GM18511 (cell line): ENCODE measurements around the gene WHRN.

Experiments
- ATAC-seq: cut with Tn5 transposase; IDR thresholded peaks from one replicate; pipeline ENCODE4 v1.9.1; 2021; ENCODE audit warnings: mild to moderate bottlenecking, moderate library complexity; ENCODE audit not compliant: unreplicated experiment

The WHRN gene

DNA sequence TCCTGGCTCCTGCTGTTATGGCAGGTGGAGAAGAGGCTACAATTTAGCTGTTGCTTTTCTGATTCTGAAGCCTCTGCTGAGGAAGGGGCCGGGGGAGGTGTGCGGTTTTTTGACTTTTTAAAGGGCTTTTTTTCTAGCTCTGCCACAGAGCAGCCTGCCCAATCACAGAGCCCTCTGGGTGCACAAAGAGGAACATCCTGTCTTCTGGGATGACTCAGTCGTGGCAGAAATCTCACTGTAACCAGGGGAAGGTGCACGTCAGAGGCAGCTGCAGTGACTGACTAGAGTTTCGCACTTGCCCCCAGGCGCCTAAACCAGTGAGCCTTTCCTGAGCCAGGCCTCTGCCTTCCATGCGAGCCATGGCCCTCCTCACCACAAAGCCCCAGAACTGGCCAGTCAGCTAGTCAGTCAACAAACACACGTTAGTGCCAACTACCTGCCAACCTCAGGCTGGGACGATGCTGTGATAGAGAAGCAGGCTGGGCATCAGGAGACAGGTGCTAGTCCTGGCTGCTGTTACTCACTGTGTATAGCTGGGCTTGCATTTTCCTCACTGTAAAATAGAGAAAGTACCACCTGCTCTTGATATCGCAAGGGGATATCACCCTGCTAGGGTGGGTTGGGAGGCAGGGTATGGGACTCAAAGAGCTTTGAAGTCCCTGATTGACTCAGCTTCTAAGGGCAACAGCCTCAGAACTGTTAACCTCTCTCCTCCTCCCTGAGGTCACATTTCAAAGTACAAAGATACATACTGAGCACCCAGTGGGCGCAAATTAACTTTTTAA, 119.7 kb downstream of the WHRN start:
- ATAC-seq, result peak; percentile 81

DNA sequence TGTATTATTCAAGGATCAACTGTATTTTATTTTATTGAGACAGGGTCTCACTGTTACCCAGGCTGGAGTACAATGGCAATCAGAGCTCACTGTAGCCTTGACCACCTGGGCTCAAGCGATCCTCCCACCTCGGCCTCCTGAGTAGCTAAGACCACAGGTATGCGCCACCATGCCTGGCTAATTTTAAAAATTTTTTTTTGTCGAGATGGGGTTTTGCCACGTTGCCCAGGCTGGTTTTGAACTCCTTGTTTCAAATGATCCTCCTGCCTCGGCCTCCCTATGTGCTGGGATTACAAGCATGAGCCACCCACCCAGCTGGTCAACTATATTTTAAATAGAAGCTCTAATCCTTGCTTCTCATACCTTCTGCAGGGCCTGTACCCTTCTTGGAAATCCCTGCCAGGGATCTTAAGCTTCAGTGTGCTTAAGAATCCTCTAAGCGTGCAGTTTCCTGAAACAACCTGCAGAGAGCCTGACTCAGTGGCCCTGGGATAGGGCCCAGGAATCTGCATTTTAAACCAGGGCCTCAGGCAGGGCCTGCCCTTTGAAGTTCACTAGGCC, 120.4 kb downstream of the WHRN start:
- no peak for ATAC-seq

DNA sequence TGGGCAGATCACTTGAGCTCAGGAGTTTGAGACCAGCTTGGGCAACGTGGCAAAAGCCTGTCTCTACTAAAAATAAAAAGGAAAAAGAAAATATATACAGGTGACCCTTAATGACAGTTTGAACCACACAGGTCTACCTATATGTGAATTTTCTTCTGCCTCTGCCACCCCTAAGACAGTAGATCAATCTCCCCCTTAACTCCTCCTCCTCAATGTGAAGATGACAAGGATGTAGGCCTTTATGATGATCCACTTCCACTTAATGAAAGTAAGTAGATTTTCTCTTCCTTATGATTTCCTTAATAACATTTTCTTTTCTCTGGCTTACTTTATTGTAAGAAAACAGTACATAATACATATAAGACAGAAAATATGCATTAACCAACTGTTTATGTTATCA, 120.9 kb downstream of the WHRN start:
- ATAC-seq, result no peak

DNA sequence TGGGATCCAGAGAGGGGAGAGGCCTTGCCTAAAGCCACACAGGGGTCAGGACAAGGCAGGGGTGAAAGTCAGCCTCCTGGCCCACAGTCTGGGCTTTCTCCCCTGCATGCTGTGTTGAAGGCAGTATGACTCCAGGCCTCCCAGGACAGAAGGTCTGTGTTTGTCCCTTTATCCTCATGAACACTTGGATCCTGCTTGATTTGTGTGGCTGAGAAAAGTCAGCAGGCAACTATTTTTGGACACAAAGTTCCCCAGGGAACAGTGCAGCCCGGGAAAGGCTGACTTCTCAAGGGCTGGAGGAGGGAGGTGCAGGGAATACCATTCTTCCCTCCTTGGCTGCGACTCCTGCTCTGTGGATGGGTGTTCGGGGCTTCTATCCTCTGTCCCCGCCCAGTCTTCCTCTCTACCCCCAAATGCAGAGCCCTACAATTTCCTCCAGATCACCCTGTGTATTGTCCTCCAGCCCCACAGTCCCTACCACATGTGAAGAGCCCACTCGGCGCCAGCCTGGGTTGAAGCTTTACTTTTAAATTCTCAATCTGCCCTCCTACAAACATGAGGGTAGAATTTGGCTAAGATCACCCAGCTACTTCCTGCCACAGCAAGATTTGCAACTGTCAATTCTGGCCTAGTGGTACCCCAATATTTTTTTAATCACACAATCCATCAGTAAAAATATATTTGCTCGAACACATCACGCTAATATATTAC, 121.6 kb downstream of the WHRN start:
- no peak for ATAC-seq

DNA sequence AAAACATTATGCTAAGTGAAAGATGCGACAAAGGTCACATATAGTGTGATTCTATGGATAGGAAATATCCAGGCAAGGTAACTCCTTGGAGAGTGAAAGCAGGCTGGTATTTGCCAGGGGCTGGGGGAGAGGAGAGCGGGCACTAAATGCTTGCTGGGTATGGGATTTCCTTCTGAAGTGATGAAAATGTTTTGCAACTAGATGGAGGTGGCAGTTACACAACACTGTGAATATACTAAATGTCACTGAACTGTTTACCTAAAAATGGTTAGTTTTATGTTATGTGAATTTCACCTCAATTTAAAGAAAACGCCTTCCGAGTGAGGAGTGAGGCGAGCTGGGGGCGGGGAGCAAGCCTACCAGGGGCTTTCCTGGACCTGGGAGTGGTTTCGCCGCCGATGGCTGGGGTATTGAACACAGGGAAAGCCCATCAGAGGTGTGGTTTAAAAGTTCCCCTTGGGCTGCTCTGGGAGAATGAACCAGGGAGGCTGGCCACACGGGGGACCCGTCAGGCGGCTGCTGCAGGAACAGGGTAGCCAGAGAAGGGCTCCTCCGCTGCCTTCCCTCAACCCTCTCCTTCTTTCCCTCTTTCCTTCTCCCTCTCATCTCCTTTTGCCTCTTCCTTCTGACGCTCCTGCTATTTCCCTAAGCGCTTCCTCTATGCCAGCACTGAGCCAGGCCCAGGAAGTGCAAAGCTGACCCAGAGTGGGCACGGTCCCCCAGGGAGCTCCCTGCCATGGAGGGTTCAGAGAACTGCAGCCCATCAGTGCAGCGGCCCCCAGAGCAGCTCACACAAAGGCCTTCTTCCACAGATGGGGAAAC, 122.4 kb downstream of the WHRN start:
- ATAC-seq, result peak; percentile 16

DNA sequence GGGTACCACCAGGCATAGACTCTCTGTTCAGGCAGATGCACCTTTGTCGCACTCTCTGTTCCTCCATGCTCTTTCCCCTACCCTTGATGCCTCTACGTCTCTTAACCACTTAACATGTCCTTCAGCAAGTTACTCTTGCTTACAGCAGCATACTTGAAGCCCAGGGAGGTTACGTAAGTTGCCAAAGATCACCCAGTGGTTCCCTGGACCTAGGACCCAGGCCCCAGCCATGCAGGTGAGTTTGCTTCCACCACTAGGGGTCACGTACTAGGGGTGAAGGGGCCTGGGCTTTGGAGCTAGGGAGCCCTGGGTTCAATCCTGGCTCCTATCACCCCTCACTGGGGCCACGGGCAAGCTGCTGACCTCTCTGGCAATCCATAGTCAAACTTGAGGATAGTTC, 126.4 kb downstream of the WHRN start:
- ATAC-seq, result no peak

DNA sequence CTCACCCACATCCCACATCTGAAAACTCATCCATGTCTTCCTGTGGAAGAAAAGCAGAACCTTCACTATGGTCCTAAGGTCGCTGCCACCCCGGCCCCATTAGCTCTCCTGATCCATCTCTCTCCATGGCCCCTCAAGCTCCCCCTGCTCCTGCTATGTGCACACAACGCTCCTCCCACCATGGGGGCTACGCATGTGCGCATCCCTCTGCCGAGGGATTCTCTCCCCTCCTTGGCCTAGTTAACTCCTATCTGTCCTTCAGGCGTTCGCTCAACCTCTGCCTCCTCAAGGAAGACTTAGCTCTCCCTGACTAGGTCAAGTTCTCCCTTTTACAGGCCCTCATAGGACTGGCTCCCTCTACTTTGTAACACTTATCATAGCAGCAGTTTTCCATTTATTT, 127.3 kb downstream of the WHRN start:
- no peak for ATAC-seq

DNA sequence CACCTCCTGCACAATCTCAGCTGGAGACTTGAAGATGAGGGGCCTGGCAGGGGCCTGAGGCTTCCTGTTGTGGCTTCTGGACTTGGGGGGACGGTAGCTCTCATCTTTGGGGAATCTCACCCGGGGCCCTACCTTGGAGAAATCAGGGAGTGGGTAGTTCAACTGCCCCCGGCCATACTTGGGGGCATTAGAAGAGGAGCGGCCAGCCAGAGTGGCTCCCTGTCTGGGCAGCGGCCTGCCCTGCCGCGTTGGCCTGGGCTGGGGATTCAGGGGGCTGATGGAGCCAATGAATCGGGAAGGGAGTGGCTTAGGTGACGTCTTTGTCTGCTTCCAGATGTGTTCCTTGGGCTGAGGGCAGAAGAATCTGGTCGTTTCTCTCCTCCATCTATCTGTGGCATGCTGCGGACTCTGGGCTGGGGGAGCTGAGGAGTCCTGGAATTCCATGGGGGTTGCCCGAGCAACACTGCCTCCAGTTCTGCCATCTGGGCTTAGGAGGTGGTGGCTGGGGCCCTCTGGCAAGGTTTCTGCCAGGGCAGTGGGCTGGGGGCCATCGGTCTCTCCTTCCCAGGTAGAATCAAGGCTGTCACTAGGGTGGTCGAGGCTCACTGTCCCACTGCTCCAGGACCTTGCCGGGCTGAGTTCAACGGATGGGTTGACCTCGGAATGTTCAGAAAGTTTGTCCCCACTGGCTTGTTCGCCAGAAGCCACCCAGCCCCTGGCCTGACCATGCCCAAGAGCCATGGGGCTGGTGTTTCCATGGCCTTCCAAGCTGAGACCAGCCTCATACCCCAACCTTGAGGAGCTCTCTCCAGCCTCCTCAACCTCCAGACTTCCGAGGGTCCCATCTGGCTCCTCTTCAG, 128.5 kb downstream of the WHRN start:
- no peak for ATAC-seq

DNA sequence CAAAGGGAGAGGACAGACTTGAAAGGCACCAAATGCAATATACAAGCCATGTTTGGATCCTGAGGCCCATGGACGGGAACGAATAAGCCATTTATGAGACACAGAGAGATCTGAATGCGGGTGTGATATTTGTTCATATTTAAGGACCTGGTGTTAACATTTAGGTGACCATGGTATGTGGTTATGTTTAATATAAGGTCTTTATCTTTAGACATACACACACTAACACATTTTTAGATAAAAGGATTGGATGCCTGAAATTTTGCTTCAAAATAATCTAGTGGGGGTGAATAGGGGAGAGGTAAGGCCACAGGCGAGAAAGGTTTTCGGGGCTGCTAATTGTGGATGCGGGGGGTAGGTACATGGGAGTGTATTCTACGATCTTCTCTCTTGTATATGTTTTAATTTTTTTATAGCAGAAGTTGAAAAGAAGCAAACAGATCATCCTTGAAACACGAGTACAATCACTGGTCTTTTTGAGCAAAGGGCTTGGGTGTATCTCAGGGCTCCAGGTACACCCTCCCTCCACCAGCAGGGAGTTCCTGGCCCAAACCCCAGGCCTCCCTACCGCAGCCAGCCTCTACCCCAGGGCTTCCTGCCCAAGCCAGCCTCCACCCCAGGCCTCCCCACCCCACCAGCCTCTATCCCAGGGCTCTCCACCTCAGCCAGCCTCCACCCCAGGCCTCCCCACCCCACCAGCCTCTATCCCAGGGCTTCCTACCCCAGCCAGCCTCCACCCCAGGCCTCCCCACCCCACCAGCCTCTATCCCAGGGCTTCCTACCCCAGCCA, 129.7 kb downstream of the WHRN start:
- ATAC-seq, result no peak

DNA sequence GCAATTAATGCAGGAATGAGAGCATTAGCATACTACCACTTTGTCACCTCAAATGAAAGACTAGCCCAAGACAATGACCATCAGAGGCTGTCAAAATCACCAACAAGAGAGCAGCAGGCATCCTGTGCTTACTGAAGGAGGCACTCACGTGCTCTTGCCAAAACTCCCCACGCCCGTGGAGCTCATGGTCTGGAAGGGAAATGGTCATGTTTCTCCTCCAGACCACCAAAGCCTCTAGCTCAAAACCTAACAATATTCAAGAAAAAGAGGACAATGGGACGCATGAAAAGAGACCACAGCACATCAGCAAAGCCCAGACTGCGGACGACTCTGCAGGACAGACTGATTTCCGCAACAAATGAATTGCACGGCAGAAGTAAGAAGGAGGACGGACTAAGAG, 130.3 kb downstream of the WHRN start:
- ATAC-seq, result no peak

DNA sequence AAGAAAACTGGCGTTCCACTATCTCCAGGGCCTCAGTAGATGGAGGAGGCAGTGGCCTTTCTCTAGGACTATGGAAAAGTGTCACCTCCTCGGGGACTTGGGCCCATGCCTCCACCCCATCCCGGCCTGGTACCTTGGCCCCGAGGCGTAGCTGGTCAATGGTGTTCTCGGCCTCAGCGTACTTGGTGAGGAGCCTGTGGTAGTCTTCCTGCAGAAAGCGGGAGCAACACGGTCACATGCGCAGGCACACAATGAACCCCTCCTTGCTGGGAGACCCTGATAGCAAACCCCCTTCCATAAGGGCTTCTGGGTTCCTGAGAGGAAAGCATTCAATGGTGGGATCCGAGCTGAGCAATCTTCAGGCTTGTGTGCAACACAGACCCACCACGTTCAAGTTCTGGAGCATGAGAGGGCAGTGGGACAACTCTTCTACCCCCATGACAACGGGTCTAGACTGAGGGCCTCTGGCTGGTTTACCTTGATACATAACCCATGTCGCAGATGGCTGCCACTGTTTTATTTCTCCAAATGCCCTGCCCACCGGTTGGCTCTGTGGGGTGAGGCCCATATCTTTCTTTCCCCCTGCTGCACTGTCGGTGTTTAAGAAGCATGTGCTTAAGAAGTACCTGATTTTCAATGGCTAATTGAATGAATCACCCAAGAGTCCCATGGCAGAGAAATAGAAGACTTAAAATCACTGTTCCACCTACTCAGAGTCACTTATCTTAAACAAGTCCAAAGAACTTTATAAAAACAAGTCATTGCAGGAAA, 131.1 kb downstream of the WHRN start:
- ATAC-seq, result no peak

DNA sequence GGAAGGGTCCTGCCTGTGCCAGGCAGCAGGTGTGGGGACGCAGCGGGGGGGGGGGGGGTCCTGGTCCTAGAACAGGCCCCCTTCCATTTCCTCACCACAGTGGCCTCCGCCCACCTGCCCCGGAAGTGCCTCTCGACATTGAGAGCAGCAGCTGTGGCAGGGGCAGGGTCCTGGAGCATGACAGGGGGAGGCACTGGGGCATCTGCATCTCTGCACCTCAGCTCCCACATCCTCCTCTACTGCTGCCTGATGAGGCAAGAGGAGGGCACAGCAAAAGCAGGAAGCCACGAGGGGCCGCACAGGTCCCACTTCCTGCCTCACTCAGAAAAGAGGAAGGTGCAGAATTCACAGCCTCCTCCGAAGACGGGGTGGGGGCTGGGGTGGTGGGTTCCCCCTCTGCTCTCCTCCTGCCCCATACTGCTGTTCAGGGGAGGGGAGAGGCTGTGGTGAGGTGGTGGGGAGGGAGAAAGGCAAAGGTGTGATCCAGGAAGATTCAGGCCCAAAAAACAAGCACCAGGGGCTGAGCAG, 132.3 kb downstream of the WHRN start:
- ATAC-seq, result peak; percentile 94

DNA sequence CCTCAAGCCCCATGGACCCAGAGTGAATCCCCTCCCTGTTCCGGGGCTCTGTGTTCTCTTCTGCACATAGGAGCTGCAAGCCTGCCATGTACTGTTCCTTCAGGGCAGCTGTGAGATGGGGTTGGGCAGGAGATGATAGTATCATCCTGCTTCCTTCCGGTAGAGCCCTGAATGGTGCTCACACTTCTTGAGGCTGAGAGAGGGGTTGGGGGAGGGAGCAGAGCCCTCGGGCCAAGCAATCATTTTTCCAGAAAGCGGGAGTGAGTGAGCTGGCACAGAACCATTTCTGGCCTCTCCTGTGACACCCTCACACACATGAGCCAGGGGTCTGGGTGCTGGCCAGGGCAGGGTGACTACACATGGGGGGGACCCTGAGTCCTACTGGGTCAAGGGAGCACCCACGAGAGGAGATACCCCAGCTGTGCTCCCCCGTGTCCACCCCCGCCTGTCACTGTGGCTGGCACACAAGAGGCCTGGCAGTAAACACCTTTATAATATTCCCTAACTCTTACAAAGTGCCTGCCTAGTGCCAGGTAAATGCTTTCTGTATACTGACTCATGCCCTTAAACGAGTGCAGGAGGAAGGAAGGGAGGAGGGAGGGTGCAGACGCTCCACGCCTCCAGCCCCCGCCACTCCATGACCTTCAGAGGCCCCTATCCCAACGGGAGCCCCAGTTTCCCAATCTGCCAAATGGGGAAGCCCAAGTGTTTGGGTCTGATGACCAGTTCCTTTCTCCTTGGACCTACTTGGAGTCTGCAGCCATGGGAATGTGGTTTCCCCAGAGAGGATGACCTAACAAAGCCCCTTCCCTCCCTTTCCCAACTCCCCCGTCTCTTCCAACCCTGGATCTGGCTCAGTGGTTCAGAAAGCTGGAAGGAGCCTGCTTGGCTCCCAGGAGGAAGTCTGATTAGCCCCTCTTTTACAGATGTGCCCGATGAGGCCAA, 133.0 kb downstream of the WHRN start:
- ATAC-seq, result peak; percentile 35

DNA sequence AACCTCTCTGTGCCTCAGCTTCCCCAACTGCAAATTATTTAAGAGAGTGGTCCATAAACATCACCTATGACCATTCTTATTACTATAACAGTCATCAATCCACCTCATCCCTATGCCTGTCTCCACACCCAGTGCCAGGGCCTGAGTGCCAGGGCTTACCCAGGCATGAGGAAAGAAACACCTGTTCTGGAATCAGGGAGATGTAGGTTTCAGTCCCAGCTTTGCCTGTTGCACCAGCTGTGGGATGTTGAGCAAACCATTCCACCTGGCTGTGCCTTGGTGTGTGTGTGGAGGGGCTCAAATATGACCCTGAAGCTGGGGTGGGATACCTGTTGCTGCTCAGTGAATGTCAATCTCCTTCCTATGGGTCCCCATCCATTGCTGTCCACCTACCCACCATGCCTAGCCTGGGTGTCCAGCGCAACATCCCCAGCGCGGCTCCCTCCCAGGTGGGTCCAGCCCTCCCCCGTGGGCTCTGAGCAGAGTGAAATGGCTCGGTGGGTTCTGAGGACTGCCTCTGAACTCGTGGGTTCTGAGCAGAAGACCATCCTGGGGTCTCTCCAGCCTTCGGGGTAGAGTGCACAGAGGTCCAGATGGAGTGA, 133.8 kb downstream of the WHRN start:
- ATAC-seq, result no peak

DNA sequence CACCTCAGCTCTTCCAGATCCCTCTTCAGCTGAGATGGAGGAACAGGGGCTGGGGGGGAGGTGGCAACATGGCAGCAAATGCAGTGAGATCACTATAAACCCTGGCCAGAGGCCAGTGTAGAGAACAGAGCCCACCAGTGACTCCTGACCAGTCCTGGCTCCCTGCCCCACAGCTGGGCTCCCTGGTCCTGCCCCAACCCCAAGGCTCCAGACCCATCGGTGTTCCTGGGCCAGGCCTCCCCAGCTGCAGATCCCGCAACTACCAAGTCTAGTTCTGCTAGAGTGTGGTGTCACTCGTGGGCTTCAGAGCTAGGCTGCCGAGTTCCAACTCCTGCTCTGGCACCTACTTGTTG, 134.3 kb downstream of the WHRN start:
- no peak for ATAC-seq

DNA sequence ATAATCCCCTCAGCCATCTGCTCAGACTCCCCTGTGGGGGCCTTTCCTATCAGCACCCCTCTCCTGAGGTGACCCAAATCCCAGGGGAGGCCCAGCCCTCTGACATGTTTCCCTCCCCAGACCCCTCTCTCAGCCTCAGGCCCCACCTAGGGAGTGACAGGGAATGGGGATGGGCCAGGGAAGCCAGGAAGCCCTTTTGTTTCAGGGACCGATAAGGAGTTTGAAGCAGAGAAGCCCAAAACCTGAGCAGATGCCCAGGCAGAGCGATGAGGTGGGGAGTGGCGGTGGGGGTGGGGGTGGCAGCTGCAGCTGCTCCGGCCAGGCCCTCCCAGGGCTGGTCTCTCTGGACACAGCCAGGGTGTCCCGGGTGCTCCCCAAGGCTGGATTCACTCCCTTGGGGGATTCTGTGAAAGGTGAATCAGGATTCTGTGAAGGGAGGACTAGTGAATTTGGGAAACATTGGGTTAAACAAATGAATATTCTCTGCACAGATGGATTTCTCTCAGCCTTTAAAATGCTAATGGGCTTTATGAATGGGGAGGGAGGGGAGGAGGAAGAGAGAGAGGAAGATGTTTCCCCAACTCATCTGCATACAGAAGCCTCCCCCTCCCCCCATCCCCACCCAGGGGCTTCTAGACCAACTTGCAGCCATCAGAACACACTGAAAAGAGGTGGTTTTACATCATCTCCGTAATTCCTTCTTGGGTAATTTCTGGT, 134.9 kb downstream of the WHRN start:
- no peak for ATAC-seq
